Activated effector memory CD4-positive, alpha-beta T cell treated with Interleukin-2 at 50 U/mL for 16 hours (primary cell): ENCODE results near the gene SLC43A3.

Experiments
- DNase-seq: peaks from one replicate; pipeline ENCODE4 v3.0.0-alpha.2; 2020

The SLC43A3 gene

DNA sequence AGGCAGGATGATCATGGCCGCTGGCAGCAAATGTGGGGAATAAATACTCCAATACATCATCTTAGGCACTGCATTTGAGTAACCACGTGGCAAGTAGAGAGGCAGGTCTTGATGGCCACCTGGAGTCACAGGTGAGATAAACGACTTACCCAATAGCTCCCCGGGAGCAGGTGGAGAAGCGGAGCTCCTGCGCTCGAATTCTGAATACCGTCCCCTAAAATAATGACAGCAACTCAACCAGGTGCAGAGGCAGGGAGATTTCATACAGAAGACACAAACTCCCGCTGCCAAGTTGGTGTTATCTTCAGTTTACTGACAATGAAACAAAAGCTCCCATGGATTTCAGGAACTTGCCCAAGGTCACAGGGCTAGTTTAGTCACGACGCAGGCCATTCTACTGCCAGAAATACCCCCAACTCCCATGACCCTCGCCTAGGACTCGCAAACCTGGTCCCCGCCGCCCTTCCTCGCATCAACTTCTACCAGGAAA lies 437 bp downstream of the SLC43A3 start:
- DNase-seq: no peak

DNA sequence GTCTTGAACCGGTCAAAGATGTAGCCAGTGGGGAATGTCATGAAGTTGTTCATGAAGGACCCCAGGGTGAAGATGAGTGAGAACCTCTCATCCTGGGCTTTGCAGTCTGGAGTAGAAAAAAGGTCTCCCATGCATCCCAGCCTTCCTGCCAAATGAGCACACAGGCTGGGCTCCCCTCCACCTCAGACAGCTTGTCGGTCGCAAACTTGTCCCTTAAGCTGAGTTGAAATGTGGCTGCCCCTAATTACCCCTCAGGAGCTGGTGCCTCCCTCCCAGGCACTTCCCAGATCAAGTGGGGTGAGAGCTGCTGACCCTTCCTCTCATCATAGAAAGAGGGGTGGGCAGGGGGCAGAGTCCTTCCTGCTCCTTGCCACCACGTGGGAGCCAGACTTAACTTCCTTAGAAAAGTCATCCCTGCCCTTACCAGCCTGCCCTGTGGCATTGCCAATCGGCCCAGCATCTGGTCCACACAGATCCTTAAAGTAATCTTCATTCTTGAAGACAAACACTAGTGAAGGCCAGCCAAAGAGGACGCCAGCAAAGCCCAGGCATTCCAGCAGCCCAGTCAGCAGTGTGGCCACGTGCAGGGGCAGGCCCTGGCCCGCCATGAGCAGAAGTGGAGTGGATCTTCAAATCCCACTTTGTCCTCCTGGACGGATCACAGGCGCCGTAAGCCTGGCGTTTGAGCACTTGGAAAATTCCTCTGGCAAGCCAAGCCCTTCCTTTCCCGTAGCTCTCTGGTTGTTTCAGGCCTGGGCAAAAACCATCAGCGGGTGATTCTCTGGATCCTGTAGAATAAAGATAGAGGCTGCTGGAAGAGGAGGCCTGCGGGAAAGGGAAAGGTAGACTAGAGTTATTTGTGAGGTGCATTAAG lies 1.1 kb downstream of the SLC43A3 start:
- no peak for DNase-seq

- DNase-seq: peak; percentile 73
Measured at GRCh38 chr11:57424792-57425564, 1.9 kb downstream of the SLC43A3 start.

- DNase-seq: no peak
Measured at GRCh38 chr11:57424137-57424791, 2.7 kb downstream of the SLC43A3 start.

GRCh38 chr11:57422669-57423068 lies 4.3 kb downstream of the SLC43A3 start:
- DNase-seq: no peak

- DNase-seq: no peak
Measured at GRCh38 chr11:57421805-57422204, 5.1 kb downstream of the SLC43A3 start.

DNA sequence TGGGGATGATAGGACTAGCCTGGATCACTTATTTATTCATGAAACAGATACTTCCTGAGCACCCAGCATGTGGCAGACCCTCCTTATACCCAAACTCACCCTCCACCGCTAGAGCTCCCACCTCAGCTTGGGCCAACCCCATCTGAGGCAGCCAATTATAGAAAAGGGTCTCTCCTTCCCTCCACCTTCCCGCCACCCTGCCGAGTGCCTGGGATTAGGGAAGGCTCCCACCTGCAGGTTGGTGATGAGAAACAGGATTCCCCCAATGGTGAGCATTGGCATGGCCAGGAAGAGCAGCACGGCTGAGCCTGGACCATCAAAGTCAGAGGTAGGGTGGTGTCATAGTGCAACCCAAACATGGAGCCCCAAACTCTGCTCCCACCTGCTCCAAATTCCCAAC lies 5.9 kb downstream of the SLC43A3 start:
- no peak for DNase-seq

- DNase-seq: no peak
Measured at GRCh38 chr11:57419146-57419545, 7.8 kb downstream of the SLC43A3 start.

DNA sequence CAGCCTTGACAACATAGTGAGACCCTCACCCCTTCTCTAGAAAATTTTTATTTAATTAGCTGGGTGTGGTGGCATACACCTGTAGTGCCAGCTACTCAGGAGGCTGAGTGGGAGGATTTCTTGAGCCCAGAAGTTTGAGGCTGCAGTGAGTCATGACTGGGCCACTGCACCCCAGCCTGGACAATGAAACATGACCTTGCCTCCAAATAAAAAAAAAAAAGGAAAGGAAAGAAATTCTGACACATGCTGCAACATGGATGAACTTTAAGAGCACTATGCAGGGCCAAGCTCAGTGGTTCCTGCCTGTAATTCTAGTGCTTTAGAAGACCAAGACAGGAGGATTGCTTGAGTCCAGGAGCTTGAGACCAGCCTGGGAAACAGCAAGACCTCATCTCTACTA lies 8.8 kb downstream of the SLC43A3 start:
- no peak for DNase-seq

- DNase-seq: no peak
Measured at GRCh38 chr11:57417056-57417455, 9.9 kb downstream of the SLC43A3 start.

DNA sequence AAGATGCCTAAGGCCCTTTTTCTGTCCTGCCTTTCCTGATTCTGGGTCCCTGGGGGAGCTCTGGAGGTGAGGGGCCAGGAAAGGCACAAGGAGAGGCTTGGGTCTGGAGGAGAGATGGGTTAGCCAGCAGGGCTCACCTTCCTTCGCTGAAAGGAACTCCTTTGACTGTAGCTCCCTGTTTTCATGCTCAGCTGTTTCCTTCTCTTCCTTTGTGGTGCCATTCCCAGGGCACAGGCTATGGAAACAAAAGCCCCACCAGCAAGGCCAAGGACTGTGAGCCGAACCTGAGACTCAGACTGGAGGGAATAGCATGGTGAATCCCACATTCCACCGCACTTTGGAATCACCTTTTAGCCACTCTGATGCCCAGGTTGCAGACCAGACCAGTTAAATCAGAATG lies 10.5 kb downstream of the SLC43A3 start:
- DNase-seq: no peak

- no peak for DNase-seq
Measured at GRCh38 chr11:57414612-57415212, 12.2 kb downstream of the SLC43A3 start.

- no peak for DNase-seq
Measured at GRCh38 chr11:57413681-57414080, 13.2 kb downstream of the SLC43A3 start.

GRCh38 chr11:57410287-57410686 lies 16.6 kb downstream of the SLC43A3 start:
- no peak for DNase-seq

DNA sequence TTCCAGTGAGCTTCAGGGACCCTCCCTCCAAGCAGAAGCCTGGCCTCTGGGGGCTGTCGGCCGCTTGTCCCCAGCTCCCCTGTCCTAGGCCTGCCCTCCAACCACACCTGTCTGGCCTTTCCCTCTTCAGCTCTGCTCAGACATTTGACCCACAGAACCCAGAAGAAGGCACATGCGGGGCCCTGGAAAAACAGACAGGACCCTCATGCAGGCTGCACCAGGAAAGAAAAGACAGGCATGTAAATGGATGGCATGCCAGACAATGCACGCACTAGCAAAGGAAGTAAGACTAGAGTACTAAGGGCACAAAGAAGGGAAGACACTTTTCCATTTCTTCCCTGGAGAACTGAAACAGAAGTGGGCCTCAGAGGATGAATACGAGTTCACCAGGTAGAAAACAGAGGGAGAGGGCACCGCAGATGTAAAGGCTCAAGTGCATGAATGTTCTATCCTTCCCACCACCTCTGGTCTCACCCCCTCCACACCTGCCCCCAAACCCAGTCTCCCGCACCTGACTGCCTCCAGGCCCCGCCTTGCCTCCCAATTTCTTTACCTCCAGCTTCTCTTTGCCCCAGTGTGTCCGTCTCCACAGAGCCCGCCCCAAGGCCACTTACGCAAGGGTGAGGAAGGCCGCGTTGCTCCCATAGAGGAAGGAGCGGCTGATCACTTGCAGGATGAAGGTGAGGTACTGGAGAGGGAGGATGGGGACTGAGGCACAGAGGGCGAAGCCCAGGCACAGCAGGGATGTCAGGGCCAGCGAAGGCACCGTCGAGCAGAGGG lies 17.4 kb downstream of the SLC43A3 start:
- no peak for DNase-seq

DNA sequence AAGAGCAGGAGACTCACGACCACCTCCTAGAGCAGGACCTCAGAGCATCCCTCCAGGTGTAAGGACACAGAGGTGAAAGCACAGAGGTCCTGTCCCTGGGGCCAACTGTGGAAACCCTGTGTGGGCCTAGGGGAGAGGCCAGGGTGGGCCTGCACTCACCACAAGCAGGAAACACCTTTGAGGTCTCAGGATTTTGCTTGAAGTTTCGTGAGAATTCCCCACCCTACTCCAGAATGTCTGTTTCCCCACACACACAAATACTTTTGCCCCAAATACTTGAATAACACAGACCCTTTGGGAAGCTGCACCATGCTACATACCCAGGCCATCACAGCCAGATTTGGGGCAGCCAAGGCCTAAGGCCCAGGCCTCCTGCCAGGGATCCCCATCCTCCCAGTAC lies 18.1 kb downstream of the SLC43A3 start:
- DNase-seq: no peak

- no peak for DNase-seq
Measured at GRCh38 chr11:57407941-57408475, 18.9 kb downstream of the SLC43A3 start.

GRCh38 chr11:57407010-57407920 lies 19.7 kb downstream of the SLC43A3 start:
- no peak for DNase-seq

GRCh38 chr11:57406337-57406904 lies 20.5 kb downstream of the SLC43A3 start:
- DNase-seq: no peak

- no peak for DNase-seq
Measured at GRCh38 chr11:57405271-57405860, 21.6 kb downstream of the SLC43A3 start.
